Activated CD4-positive, alpha-beta T cell treated with anti-CD3 and anti-CD28 coated beads, Interleukin-2, Interleukin-6, amounts not matched to agents 100 ng/mL and 50 ng/mL, durations not matched to agents 16 hours and 8 hours (primary cell): ENCODE results near the gene CACHD1.
"Not testable (repeated sequence)": the region's sequence is repeated elsewhere in the genome, so short reads cannot be mapped to it uniquely, and the experiment has no call there.

Experiments
- DNase-seq: peaks from one replicate; pipeline ENCODE4 v3.0.0-alpha.2; 2020

Gene CACHD1

DNA sequence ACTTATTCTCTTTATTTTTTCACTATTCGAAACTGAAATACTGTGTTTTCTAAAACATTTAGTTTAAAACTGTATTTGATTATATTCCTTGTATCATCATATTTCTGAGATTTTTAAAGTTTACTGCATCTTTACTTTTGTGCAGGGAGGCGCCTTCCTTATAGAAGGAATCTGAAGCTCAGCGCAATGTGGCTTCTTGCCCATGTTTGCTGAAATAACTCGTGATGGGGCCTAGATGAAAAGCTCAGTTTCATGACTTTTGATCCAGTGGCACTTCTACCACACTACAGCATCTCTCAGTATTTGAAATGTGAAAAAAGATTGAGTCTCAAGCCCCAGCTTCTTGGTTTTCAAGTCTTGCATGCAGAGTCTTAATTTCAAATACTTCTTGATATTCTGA is 28.4 kb downstream of the CACHD1 start:
- DNase-seq, result no peak

DNA sequence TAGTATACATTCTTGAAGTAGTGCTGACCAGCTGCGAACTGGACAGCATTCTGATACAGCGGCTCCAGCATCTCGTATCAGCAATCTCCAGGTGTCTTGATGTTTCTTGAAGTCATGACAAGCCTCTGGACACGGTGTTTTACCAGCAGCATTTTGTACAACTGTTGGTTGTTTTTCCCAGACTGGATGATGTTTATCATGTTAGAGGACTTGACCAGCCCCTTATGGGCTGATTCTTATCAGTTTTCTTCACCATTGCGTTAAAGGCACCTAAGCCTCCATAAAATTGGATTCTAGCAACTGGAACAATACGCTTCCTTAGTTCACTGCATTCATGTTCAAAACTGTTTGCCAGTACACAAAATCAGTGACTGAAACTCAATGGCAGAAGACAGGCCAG is 29.1 kb downstream of the CACHD1 start:
- no peak for DNase-seq

DNA sequence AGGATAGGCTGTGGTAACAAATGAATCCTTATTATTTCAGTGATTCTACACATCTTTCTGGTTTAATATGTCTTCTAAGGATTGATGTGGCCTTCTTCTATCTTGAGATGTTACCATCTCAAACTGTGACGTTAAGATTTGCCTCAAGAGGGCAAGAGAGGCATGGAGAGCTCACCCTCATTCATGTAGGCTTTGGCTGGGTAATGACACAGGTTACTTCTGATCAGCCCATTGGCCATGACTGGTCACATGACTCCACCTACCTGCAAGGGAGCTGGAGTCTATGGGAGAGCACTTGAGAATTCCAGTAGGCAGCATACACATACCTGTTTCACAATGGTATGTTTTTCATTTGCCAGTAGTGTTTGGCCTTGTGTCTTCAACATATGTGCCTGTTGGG is 30.0 kb downstream of the CACHD1 start:
- DNase-seq, result peak; percentile 2

DNA sequence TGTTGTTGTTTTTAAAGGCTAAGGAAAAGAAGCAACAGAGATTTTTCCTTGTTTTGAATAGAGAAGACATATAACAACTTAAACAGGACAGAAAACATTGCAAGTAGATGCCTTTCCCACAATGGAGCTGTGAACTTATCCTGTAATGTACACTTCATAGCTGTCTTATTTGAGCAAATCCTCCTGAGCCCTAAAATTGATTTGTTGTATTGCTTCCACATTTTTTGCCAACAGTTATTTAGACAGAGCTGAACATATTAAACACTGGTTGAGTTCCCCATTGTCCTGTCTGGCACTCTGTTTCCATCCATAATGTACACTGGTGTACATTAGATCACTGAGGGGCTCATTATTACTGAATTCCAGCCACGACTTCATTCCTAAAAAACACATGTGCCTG is 32.2 kb downstream of the CACHD1 start:
- no peak for DNase-seq

DNA sequence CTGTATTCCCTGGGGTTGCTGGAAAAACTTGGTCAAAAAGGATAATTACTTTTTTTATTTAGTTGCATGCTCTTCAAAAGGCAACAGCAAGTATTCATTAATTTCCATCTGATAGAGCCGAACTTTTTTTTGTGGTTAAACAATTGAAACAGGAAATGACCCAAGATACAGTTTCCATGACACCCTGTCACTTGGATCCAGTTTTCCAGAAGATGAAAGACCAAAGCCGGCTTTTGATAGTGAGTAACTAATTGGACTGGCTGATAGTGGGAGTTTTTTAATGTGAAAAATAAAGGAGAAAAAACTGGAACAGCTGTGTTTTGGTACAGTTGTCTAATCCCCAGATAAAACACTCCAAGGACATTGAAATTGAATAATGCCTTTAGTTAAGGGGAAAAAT is 33.0 kb downstream of the CACHD1 start:
- no peak for DNase-seq

DNA sequence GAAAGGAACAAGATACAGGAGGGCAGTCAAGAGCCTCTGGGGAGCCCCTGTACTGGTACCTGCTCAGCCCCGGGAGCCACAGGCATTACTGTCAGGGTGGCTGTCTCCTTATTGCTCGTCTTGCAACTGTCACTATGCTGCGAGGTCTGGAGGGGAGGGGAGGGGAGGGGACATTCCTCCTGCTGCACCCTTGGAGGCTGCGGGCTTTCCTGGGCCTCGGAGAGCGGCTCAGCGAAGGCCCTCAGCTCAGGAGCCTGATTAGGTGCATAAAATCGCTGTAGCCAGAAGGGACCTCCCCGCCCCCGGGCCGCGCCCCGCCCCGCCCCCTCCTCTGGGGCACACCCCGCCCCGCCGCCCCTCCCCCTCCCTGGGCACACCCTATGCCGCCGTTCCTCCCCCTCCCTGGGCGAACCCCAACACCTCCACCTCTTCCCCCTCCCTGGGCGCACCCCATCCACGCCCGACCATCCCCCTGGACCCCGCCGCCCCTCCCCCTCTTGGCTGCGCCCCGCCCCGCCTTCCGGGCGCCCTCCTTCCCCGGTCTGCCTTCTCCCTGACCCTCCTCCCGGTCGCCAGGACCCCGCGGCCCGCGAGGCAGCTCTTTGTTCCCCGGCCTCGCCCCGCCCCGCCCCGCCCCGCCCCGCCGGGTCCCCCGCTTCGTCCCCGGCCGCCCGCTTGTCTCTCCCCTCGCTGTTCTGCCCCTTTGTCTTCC is 35.5 kb downstream of the CACHD1 start:
- DNase-seq, result peak; percentile 37

DNA sequence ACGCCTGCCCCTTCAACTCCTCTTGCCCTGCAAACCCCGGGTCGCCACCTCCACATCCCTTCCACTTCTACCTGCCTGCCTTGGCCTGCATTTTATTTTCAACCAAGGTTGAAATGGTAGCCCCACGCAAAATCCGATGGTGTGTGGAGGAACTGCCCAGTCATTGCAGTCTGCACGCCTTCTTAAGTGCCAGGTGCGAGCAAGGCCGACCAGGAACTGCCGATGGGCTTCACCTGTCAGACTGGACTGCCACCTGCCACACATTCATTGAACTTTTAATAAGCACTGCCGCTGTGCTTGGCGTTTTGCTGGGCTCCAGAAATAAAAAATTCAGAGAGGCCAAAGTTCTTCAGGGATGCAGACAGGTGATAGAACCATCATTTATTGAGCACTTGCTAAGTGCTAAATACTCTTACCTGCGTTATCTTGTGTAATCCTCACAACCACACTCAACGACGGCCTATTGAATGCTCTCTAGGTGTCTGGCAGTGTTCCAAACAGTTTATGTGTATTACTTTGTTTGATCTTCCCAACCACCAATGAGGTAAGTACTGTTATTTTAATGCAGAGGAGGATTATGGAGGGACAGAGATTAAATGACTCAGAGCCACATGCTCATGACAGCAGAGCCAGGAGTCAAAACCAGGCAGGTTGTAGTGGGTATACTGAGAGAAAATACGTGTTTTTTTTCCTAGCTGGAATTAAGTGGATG is 36.2 kb downstream of the CACHD1 start:
- peak; percentile 6 for DNase-seq

DNA sequence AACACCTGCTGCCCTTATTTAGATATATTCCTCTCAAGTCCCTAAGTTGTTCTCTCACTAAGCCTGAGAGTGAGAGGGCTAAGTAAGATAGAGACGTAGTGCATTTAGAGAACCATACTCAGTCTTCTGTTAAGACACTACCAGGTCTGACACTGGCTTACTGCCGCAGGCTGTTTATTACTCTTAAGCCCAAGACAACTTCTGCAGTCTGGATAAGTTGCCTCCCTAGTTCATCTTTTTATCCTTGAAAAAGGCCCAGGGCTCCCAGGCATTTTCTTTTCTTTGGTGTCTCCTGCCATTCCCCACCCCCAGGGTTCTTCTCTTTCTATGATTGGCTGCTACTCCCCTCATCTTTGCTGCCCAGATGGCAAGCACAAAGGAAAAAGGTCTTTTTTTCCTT is 38.7 kb downstream of the CACHD1 start:
- DNase-seq, result no peak

DNA sequence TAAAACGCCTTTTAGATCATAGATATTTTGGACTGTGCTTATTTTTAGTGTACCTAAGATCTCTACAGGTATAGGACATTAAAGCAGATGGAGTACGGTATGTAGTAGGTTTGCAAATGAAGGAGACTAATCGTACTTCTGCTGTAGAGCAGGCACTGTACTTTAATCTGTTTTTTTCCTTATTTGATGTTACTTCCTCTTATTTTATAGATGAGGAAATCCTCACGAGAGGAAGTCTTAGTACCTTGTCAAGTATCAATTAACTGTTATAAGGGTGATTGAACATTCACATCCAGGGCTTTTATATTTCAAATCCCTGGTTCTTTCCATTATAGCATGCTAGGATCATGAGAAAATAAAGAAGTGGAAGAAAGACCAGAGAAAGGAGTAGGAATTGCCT is 41.1 kb downstream of the CACHD1 start:
- DNase-seq, result no peak

DNA sequence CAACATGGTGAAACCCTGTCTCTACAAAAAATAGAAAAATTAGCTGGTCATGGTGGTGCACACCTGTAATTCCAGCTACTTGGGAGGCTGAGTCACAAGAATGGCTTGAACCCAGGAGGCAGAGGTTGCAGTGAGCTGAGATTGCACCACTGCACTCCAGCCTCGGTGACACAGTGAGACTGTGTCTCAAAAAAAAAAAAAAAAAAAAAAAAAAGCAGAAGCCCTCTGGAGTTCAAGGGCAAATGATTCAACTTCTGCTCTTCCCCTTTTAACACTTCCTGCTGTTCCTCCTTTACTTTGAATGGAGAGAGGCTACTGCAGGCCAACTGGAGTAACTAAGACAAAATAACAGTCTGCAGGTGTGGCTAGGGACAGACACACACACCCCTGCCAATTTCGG is 42.3 kb downstream of the CACHD1 start:
- DNase-seq, result not testable (repeated sequence)

DNA sequence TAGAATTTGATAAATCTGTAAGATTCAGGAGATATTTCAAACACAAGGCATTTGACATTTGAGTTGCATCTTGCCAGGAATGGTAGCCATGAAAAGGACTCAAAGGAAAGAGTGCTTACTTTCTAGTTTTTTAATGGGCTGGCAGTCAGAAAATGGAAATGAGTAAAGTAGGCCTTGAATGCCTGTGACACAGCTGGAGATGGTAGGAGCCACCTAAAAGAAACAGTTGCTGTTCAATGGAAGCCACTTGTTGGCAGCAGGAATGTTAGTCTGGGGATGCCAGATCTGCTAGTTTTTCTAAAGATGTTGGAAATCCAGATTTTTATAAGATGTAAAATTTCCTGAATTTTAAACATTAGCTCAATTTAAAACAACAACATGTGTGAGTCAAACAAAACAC is 43.6 kb downstream of the CACHD1 start:
- DNase-seq, result no peak

DNA sequence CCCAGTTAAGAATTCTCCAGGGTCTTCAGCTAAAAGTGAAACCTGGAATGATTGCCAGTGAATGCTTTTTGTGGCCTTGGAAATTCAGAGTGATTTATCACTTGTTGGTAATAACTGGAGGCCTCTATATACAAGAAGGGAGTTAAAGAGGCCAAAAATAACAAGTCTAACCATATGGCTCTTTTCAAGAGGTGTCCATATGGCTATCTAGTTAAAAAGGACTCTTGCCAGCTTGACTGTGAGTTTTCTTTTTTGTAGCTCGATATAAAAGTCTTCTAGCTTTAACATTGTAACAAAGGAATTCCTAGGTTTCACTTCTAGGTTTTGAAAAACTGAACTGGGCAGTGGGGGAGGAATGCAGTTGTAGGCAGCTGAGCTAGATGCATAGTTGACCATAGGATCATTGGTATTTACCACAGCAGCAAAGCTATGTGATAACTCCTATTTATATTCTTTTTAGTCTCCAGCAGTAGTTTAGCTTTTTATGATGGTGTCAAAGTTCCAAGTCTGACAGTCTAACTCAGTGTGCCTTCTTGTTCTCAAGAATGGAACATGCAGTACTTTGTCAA is 44.4 kb downstream of the CACHD1 start:
- no peak for DNase-seq

DNA sequence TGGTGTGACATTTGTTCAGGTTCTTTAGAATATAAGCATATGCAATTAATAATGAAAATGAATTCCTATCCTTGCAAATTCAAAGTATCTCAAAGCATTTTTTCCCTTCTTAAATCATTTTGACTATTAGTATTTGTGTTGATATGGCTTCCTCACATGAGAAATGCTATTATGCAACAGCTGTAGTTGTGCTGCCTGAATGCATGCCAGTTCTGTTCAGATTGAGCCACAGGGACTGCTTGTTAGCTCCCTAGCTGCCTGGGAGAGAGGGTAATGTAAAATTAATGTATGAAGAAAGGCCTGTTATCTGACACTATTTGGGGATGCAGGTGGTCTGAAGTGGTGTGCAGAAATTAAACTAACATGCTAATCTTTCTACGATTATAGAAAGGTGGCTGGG is 45.5 kb downstream of the CACHD1 start:
- no peak for DNase-seq

DNA sequence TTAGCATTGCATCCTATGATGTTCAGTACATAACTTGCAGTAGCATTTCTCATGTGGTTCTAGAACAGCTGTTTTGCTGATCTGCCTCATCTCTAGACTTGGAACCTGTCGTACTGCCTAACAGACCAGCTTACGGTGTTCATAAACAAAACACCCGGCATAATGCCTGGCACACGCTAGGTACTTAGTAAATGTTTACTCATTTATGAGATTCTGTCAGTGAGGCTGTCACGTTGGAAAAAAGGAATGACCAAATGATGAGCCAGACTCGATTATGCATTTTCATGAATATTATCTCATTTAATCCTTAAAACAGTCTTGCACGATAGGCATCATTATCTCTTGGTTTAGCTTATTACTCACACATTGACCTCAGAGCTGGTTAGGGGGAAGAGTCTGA is 46.4 kb downstream of the CACHD1 start:
- no peak for DNase-seq

DNA sequence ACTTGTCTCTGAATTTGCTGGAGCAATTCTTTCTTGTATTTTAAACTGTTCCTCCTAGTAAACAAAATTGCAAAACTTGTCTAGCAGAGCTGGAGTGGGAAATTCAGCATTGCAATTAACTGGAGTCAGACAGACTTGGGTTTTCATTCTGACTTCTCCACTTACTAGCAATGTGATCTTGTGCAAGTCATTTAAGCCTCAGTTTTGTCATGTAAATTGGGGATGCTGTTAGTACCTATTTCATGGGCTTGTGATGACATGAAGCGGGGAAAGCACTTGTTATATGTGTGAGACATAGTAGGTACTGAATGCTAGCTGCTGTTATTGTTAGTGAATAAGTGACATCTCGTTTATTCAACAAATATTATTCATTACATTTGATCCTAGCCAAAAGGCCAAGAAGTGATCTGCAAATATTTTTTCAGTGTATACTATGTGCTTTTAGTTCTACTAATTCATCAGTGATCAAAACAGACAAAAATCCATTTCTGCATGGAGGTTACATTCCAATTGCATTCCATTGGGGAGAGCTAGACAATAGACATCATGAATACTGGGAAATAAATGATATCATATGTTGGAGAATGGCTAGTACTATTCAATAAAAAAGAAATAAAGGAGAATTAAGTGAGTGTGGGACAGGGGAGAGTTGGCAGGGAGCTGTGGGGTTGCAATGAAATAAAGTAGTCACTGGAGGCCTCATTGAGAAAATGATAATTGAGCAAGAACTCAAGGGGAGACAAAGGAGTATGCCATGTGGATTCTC is 47.1 kb downstream of the CACHD1 start:
- DNase-seq, result no peak

DNA sequence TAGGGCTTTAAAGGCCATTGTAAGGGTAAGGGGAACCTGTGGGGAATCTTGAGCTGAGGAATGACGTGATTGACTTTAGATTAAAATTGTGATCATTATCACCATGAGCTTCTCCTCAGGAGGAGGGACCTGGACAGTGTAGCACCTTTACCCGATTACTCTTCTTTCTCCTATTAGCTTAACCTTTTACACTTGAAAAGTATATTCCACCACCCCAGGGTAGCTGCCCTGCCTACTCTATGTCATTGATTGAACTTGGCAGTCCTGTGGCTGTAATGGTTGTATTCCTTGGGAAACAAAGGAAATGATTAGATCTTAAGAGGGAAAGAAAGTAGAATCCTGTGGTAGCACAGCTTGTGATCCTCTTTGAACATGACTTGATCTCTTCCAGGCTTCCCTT is 47.7 kb downstream of the CACHD1 start:
- DNase-seq, result no peak

DNA sequence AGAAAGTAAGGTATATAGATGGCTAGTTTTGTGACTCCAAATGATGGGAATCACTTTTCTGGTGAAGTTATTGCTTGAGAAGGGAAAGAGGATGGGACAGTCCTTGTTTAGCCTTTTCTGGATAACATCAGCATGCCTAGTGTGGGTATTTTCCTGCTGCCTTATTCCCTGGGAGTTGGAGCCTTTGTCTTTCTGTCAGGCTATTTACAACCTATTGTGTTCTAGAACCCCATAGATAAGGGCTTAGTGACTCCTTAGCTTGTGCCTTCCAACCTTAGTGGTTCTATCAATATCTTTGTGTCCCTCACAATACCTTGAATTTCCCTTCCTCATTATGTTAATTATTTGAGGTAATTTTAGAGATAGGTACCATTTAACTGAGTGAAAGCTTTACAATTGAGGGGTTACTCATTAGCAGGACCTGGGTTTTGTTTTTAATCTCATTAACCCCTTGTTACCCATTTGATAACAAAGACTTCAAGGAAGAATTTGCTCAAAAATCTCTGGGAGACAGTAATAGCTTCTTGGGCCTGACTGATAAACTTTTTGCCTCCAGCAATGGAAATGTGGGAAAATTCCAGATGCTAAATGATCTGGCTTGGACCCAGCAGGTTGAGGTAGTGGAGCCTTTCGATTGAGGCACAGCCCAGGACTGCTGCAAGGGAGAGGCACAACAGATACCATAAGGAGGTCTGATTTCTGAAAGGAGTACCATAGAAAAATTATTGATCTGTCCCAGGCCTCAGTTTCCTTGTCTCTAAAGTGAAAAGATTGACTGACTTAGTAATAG is 49.0 kb downstream of the CACHD1 start:
- no peak for DNase-seq

DNA sequence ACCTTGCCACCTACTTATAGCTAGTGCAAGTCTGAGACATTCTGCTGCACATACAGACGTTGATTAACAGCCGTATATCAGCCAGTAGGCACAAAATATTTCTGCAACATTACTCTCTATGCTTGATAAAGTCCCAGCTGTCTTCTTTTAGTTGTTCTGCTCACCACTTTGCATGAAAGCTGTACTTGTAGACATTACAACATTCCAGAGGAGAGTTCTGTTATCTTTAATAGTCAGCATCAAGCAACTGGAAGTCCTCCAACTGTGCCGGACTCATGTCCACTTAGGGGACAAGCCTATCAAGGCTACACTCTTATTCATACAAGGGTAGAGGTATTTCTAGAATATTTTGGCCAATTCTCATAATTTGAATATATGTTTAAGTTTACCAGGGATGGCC is 50.0 kb downstream of the CACHD1 start:
- no peak for DNase-seq

DNA sequence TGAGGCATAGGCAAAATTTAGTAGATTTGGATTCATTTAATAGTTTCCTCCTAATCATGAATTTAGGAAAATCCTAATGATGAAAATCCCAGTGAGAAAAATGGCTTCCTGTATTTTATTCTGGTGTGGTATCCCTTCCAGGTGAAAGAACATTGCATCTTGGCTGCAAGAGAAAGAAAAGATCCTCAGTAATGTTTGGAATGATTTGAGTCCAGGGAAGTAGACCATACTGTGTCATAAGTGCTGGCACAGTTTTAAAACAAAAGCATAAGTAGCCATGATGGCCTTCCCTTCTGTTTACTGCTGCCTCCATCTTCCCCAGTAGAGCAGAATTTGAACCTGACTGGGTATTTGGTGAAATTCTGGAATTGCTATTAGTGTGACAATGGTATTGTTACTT is 52.8 kb downstream of the CACHD1 start:
- no peak for DNase-seq

DNA sequence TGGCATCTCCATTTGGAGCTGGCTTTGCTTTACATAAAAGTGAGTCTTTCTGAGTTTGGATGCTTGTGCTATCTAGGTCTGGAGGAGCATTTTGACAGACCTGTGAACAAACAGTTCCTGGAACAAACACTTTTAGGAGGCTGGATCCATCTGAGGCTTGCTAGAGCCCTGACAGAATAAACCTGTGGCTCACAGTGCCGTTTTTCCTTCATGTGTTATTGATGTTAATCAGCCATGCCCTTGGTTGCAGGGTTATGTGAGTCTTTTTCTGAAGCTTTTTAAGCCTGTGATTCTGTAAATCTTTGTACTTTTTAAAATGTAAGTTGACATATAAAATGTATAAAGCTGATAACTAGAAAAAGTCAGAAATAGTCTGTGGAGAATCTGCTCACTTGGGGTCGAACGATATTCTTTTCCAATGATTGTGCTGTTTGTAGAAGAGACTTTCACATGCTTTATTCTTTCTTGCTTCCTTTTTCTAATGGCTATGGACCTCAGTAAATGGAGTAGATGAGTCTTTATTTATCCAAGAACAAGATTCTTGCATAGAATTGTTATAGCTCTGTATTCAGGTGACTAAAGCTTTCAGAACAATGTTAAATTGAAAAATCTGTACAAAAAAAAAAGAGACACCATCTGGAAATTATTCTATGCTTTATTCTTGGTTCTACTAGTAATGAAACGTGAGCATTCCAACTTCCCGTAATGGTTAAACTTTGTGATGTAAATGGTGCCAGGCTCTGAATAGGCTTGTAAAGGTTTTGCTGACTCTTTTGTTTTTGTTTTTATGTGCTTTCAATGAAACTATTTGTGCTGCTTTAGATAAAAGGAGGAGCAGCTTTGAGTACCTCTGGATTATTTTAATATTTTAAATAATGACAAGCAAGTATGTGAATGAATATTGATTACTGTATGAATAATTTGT is 53.7 kb downstream of the CACHD1 start:
- no peak for DNase-seq

DNA sequence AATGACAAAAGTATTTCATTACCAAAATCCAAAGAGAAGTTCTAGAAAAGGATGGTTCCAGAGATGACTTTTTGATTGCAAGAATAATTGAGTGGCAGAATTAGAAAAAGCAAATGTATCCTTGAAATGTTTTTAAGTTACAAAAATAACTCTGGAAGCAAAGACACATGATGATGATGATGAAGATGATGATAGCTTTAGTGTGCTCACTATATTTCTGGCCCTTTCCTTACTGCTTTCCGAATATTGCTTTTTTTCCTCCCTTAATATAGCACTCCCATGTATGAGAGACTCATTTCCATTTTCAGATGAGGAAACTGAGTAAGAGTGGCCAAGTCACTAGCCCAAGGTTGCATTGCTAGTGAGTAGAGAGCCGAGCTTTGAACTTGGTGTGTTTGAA is 54.7 kb downstream of the CACHD1 start:
- no peak for DNase-seq
